Peyer's patch (tissue), 4 donors: ENCODE results near the gene SFN.

ENCODE experiments used
- CTCF ChIP-seq, 6 experiments: fragments of 450-650 bp in 4 of 6; fragments of 200-600 bp in 2 of 6; sonication (generic) in 1 of 6; IDR thresholded peaks; one replicate each; pipeline ENCODE4 v1.5.1; 2017 to 2019; ENCODE audit warnings: antibody characterized with exemption in 6 of 6, mild to moderate bottlenecking in 3 of 6, moderate library complexity in 1 of 6
- POLR2A ChIP-seq, 2 donors: fragments of 450-650 bp; IDR thresholded peaks; one replicate each; pipeline ENCODE4 v1.5.1; 2017; ENCODE audit warnings: antibody characterized with exemption in 2 of 2, mild to moderate bottlenecking in 2 of 2, moderate library complexity in 2 of 2

DNA sequence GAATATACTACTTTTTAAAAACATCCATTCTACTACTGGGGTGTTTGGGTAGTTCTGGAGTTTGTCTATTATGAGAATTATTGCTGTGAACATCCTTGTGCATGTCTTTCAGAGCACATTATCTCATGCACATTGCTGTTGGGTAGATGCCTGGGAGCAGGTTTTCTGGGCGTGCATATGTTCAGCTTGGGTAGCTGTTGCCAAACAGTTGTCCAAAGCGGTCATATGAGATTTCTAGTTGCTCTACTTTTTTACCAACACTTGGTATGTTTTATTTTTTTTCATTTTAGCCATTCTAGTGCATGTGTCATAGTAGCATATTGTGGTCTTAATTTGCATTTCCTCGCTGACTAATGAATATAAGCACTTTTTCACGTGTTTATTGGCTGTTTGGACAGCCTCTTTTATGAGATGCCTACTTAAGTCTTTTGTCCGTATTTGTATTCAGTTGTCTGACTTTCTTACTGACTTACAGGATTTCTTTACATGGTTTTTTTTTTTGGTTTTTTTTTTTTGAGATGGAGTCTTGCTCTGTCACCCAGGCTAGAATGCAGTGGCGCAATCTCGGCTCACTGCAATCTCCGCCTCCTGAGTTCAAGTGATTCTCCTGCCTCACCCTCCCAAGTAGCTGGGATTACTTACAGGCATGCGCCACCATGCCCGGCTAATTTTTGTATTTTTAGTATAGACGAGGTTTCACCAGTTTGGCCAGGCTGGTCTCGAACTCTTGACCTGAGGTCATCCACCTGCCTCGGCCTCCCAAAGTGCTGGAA is 18.3 kb upstream of the SFN start:
- TF ChIP-seq CTCF (IDR thresholded peaks at IDR 0.05) (no peak), POLR2A (IDR thresholded peaks at IDR 0.05) (no peak)
